H9 (cell line): Measurements from ENCODE around the gene CERS6. TPM values are rescaled to one million over a fixed set of nuclear protein-coding genes. Genes with fewer than 3 reads are reported as not detected.

Experiments used
- DNase-seq: peaks from one replicate; pipeline ENCODE4 v3.0.0-alpha.2; 2017
- H2AFZ ChIP-seq: one replicate; pipeline ENCODE4 v1.6.1; 2013; ENCODE audit warnings: mild to moderate bottlenecking, low read length, control low read depth, moderate library complexity
- H2AK5ac ChIP-seq: 2 replicates; pipeline ENCODE4 v1.6.1; 2013; ENCODE audit warnings: low read length, control low read depth, mixed read lengths; ENCODE audit not compliant: insufficient read length
- H2BK120ac ChIP-seq: one replicate; pipeline ENCODE4 v1.6.1; 2013; ENCODE audit warnings: low read depth, mild to moderate bottlenecking, low read length, control low read depth, inconsistent platforms; ENCODE audit not compliant: poor library complexity, severe bottlenecking
- H2BK12ac ChIP-seq: 2 replicates; pipeline ENCODE4 v1.6.1; 2013; ENCODE audit warnings: low read length, control low read depth, mixed read lengths, low read depth; ENCODE audit not compliant: insufficient read length
- H2BK15ac ChIP-seq: 2 replicates; pipeline ENCODE4 v1.6.1; 2013; ENCODE audit warnings: low read depth, low read length, control low read depth
- H2BK20ac ChIP-seq: one replicate; pipeline ENCODE4 v1.6.1; 2013; ENCODE audit warnings: low read depth, mild to moderate bottlenecking, low read length, control low read depth, inconsistent platforms; ENCODE audit not compliant: poor library complexity, severe bottlenecking
- H2BK5ac ChIP-seq: 2 replicates; pipeline ENCODE4 v1.6.1; 2013; ENCODE audit warnings: low read length, control low read depth, mixed read lengths; ENCODE audit not compliant: insufficient read length
- H3K14ac ChIP-seq: 2 replicates; pipeline ENCODE4 v1.6.1; 2013; ENCODE audit warnings: low read length, control low read depth; ENCODE audit not compliant: insufficient read depth
- H3K18ac ChIP-seq: 2 replicates; pipeline ENCODE4 v1.6.1; 2013; ENCODE audit warnings: low read depth, mild to moderate bottlenecking, mixed read lengths, low read length, control low read depth; ENCODE audit not compliant: insufficient read length
- H3K23ac ChIP-seq: 2 replicates; pipeline ENCODE4 v1.6.1; 2013; ENCODE audit warnings: low read length, control low read depth, mixed read lengths, low read depth; ENCODE audit not compliant: insufficient read length
- H3K23me2 ChIP-seq: 2 replicates; pipeline ENCODE4 v1.6.1; 2013; ENCODE audit warnings: low read depth, mild to moderate bottlenecking, mixed read lengths, low read length, control low read depth; ENCODE audit not compliant: insufficient read length, poor library complexity, severe bottlenecking
- H3K27ac ChIP-seq: 2 replicates; pipeline ENCODE4 v1.5.1; 2013; ENCODE audit warnings: low read length, control low read depth, mixed read lengths, low read depth; ENCODE audit not compliant: insufficient read length
- H3K27me3 ChIP-seq: 2 replicates; pipeline ENCODE4 v1.6.1; 2013; ENCODE audit warnings: low read length, control low read depth, inconsistent platforms; ENCODE audit not compliant: insufficient read depth
- H3K4ac ChIP-seq: 2 replicates; pipeline ENCODE4 v1.6.1; 2013; ENCODE audit warnings: low read depth, mild to moderate bottlenecking, control low read depth, inconsistent platforms, low read length, moderate library complexity
- H3K4me1 ChIP-seq: 2 replicates; pipeline ENCODE4 v1.6.1; 2013; ENCODE audit warnings: low read length, control low read depth, inconsistent platforms; ENCODE audit not compliant: insufficient read depth
- H3K4me2 ChIP-seq: 2 replicates; pipeline ENCODE4 v1.6.1; 2013; ENCODE audit warnings: low read length, control low read depth, mixed read lengths; ENCODE audit not compliant: insufficient read length, insufficient read depth
- H3K56ac ChIP-seq: 2 replicates; pipeline ENCODE4 v1.6.1; 2013; ENCODE audit warnings: low read depth, mild to moderate bottlenecking, mixed read lengths, low read length, control low read depth; ENCODE audit not compliant: insufficient read length
- H3K79me1 ChIP-seq: 2 replicates; pipeline ENCODE4 v1.6.1; 2013; ENCODE audit warnings: low read depth, mild to moderate bottlenecking, moderate library complexity, low read length, control low read depth, inconsistent platforms; ENCODE audit not compliant: insufficient read depth, poor library complexity, severe bottlenecking
- H3K79me2 ChIP-seq: 2 replicates; pipeline ENCODE4 v1.6.1; 2013; ENCODE audit warnings: low read length, control low read depth, inconsistent platforms; ENCODE audit not compliant: insufficient read depth
- H3K9ac ChIP-seq: 2 replicates; pipeline ENCODE4 v1.6.1; 2013; ENCODE audit warnings: low read length, control low read depth, mixed read lengths; ENCODE audit not compliant: insufficient read length; ENCODE audit errors: extremely low read depth
- H3K9me3 ChIP-seq: one replicate; pipeline ENCODE4 v1.6.1; 2013; ENCODE audit warnings: low read depth, low read length, inconsistent platforms; ENCODE audit not compliant: control insufficient read depth
- H3T11ph ChIP-seq: one replicate; pipeline ENCODE4 v1.6.1; 2013; ENCODE audit warnings: mild to moderate bottlenecking, low read length, control low read depth, inconsistent platforms
- H4K20me1 ChIP-seq: one replicate; pipeline ENCODE4 v1.6.1; 2013; ENCODE audit not compliant: control insufficient read depth, insufficient read length, insufficient read depth
- H4K5ac ChIP-seq: 2 replicates; pipeline ENCODE4 v1.6.1; 2013; ENCODE audit warnings: low read depth, mild to moderate bottlenecking, mixed read lengths, low read length, control low read depth; ENCODE audit not compliant: insufficient read length
- H4K8ac ChIP-seq: replicated peaks from 2 replicates; pipeline ENCODE4 v1.6.1; 2013; ENCODE audit warnings: low read length, control low read depth, mixed read lengths, low read depth; ENCODE audit not compliant: insufficient read length
- H4K91ac ChIP-seq: 2 replicates; pipeline ENCODE4 v1.6.1; 2013; ENCODE audit warnings: low read depth, mild to moderate bottlenecking, moderate library complexity, mixed read lengths, low read length, control low read depth; ENCODE audit not compliant: insufficient read length
- H3K27ac Mint-ChIP-seq, 3 experiments: 2 replicates in 2 of 3; 3 replicates in 1 of 3; pipeline ENCODE4 v1.8.0; 2020 to 2021; ENCODE audit warnings: mixed read lengths in 3 of 3, mild to moderate bottlenecking in 1 of 3, moderate library complexity in 1 of 3
- H3K27me3 Mint-ChIP-seq: 2 replicates; pipeline ENCODE4 v1.8.0; 2021; ENCODE audit warnings: low read depth, mild to moderate bottlenecking, moderate library complexity, mixed read lengths
- H3K36me3 Mint-ChIP-seq, 3 experiments: 2 replicates in 2 of 3; 3 replicates in 1 of 3; pipeline ENCODE4 v1.8.0; 2020 to 2021; ENCODE audit warnings: low read depth in 3 of 3, mixed read lengths in 3 of 3; ENCODE audit not compliant: insufficient read depth in 1 of 3
- H3K4me1 Mint-ChIP-seq, 2 experiments: 2 replicates each; pipeline ENCODE4 v1.8.0; 2020; ENCODE audit warnings: mixed read lengths in 2 of 2
- H3K4me3 Mint-ChIP-seq, 2 experiments: 2 replicates in 1 of 2; 3 replicates in 1 of 2; pipeline ENCODE4 v1.8.0; 2020 to 2021; ENCODE audit warnings: mild to moderate bottlenecking in 2 of 2, mixed read lengths in 2 of 2, moderate library complexity in 1 of 2
- H3K9me3 Mint-ChIP-seq, 2 experiments: 2 replicates in 1 of 2; 3 replicates in 1 of 2; pipeline ENCODE4 v1.8.0; 2020; ENCODE audit warnings: mild to moderate bottlenecking in 2 of 2, mixed read lengths in 2 of 2, moderate library complexity in 1 of 2
- CTCF ChIP-seq: fragments of 200-600 bp; sonication (generic); conservative IDR thresholded peaks from 3 replicates; pipeline ENCODE4 v1.8.0; 2021; ENCODE audit warnings: antibody characterized with exemption, mild to moderate bottlenecking
- total RNA-seq: library from RNA; stranded (reverse); gene quantifications from 2 replicates; pipeline ENCODE4 v1.2.1, GENCODE V29; 2021

The CERS6 gene
- total RNA-seq, 1 experiment from 2014 or later, result 17.7 TPM

- H3K9ac ChIP-seq, result no peak overlapping the region
- no peak overlapping the region for H2BK12ac ChIP-seq
- no peaks in the 10 kb centered on the region for H3K27me3 Mint-ChIP-seq
Observed at GRCh38 chr2:168564641-168565040, 108.6 kb downstream of the CERS6 start.

More at GRCh38 chr2:168564641-168565040, 108.6 kb downstream of the CERS6 start:
- Histone ChIP-seq H3K4ac (no peak overlapping the region), H3K27me3 (no peaks in the 10 kb centered on the region), H2BK20ac (no peak overlapping the region), H3K27ac (no peak overlapping the region), H3K4me1 (peaks cover 3% of the 10 kb centered on the region; the same call in 1 of the 2 replicates), H4K8ac (no peak overlapping the region), H3K4me2 (no peak overlapping the region), H3K79me2 (no peaks in the 10 kb centered on the region), H3K14ac (no peak overlapping the region), H2BK5ac (no peak overlapping the region), H3T11ph (no peak overlapping the region), H2BK120ac (no peak overlapping the region), H3K79me1 (no peaks in the 10 kb centered on the region), H2AFZ (no peak overlapping the region), H2AK5ac (no peak overlapping the region), H3K23ac (no peak overlapping the region), H2BK15ac (no peak overlapping the region), H3K23me2 (no peaks in the 10 kb centered on the region), H4K91ac (no peak overlapping the region), H3K18ac (no peak overlapping the region), H4K5ac (no peak overlapping the region), H3K9me3 (no peaks in the 10 kb centered on the region), H3K56ac (no peak overlapping the region), H4K20me1 (no peaks in the 10 kb centered on the region)
- peaks cover 6 to 17% (median 16%) of the 10 kb centered on the region in 3 experiments; a peak in 5 of 7 replicates for H3K36me3 Mint-ChIP-seq
- H3K9me3 Mint-ChIP-seq, result no peaks in the 10 kb centered on the region
- no peak overlapping the region for H3K4me3 Mint-ChIP-seq
- TF ChIP-seq CTCF, result no peak
- peak overlapping the region in 2 of 3 experiments; percentile 59 to 65; a peak in 3 of 7 replicates for H3K27ac Mint-ChIP-seq
- peaks cover 10 to 13% of the 10 kb centered on the region in 2 experiments for H3K4me1 Mint-ChIP-seq
- DNase-seq, result no peak
